DMS 273 (cell line): Measurements from ENCODE around the gene DHCR7.

ENCODE experiments used
- DNase-seq: peaks from one replicate; lab custom pipeline; 2025; ENCODE audit not compliant: unreplicated experiment; lab: John Stamatoyannopoulos, UW

The DHCR7 gene

GRCh38 chr11:71456831-71457230 lies 8.6 kb upstream of the DHCR7 start:
- no peak for DNase-seq

DNA sequence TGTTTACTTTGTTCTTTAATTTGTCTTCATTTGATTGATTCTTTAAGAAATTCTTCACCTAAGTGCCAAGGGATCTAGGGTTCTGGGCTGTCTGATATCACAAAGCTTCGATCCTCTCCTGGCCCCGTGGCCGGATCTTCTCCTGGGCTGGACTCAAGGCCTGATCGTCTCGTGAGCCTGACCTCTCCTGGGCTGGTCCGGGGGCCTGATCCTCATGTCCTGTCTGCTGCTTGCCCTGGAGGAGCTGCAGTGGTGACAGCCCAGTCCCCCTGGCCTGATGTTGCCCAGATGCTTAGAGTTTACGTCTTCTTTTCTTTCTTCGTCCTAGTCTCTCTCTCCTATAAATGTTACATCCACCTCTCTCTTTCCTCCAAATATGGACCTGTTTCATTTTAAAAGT lies 8.1 kb upstream of the DHCR7 start:
- no peak for DNase-seq

DNA sequence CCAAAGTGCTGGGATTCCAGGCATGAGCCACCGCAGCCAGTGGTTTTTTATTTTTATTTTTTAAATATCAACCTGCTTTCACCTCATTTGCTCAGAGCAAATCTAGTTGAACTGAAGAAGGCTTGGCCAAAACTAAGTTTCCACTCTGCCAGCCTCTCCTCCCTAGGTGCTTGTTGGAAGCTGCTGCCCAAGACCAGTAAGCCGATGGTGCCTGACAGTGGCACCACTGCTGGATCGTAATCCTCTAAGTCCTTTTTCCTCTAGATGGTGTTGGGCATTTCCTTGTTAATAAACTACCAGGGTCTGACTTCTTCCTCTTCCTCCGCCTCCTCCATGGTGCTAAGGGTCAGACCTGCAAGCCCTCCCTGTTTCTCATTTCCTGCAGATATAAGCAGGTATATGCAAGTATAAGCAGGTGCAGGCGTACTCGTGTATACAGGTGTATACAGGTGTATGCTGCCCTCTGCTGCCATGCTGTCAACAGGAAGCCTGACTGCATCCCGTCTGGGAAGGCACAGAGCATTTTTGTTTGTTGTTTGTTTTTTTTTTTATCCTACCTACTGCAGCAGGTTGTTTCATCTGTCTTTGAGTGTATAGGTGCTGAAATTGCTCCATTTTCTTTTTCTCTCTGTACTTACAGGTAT lies 6.4 kb upstream of the DHCR7 start:
- DNase-seq: no peak

GRCh38 chr11:71453918-71454304 lies 5.7 kb upstream of the DHCR7 start:
- no peak for DNase-seq

- peak; percentile 94 for DNase-seq
Measured at GRCh38 chr11:71453037-71453917, 5.1 kb upstream of the DHCR7 start, which contains the start of gene NADSYN1. Gene NADSYN1, plus strand, starts transcription at chr11:71453203. Its CDS starts 94 bp downstream, at chr11:71453297.

DNA sequence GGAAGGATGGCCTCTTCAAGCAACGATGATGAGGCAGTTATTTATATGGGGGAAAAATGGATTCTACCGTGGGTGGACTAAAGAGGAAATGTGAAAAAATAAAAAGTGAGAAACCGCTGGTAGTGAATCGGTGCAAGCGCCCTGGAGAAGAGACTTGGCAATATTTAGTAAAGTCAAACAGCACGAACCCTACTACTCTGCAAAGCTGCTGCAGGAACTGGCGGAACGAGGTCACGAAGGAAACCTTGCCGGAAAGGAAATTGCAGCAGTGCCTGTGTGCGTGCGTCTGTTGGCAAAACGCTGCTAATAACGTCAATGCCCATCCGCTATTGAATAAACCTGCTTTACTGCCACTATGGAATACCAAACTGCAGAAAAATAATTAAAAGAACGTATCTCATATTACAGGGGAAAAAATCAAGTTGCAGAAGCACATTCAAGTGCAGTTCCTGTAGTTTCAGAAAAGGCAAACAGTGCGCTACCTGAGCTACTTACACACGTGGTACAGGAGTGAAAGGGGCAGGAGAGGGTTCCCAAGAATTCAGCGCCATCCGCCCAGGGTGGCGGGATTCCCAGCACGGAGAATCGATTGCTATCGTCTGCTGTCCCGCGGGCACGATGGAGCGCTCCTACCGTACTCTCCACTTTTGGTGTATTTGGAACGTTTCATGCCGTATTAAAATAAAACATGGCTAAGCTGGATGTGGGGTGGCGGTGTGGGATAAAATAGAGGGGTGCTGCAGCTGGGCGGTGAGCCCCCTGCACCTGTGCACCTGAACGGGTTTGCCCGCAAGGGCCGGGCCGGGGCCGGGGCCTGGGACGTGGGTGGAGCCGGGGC lies 4.2 kb upstream of the DHCR7 start:
- peak; percentile 38 for DNase-seq

DNA sequence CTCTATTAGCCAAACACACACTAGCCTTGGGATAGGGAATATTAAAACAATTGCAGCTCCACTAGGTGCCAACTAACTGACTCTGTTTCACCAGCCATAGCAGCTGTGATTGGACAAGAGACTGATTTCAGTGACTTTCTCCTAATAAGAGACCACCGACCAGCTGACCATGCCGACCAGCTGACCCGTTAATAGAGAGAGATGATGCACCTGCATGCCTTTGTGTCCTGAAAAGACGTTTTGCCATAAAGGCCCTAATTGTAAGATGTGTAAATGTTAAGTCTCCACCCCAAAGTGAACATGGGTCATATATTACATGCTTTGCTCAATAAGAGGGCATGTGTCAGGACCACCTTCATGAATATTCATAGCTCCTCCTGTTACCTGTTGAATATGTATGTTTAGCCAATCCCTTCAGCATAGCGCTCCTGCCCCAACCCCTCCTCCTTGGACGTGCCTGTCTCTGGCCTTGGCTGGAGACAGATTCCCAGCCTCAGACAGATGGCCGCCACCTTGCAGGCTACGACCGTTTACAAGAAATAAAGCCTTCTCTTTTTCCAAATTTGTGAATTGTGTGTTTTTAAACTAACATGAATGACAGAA lies 3.5 kb upstream of the DHCR7 start:
- DNase-seq: peak; percentile 47

DNA sequence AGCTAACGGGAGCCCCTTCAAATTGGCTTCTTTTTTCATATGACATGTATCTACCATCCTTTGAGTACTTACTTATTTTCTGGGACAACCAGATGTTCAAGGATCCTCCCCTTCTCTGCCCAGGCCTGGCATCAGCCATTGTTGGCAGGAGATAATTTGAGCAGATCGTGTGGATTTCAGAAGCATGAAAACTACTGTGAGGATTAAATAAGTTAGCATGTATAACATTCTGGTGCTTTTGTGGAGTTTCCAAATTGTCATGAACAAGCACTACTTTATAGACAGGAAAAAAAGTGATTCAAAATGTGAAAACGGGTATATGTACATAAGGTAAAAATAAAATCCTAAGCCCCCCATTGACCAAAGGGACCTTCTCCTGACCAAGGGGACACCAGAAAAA lies 2.7 kb upstream of the DHCR7 start:
- DNase-seq: peak; percentile 3

DNA sequence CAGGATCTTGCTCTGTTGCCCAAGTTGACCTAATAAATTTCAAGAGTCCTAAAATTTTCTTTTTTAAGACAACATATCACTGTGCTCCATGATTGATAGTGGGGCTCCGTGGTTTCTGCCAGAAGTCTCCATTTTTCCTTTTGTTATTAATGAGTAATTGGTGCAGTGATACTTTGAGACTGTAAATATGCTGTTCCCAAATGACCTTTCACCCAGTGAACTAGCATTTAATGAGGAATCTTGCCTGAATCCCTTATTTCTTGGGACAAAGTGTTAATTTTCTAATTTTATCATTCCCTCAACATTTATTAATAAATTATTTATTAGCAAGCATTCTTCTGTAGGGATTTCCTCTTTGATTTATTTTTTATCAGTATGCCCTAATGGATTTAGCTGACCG lies 2.3 kb upstream of the DHCR7 start:
- no peak for DNase-seq

DNA sequence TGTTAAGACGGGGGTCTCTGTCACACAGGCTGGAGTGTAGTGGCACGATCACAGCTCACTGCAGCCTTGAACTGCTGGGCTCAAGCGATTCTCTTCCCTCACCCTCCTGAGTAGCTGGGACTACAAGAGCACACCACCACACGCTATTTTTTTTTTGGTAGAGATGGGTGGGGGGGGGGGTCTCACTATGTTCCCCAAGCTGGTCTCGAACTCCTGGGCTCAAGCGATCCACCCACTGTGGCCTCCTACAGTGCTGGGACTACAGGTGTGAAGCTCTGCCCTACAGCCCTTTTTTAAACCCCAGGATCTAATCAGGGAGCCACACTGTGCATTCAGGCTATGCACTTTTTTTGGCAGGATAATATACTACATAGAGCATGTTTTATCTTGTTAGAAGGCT lies 1.4 kb upstream of the DHCR7 start:
- no peak for DNase-seq

DNA sequence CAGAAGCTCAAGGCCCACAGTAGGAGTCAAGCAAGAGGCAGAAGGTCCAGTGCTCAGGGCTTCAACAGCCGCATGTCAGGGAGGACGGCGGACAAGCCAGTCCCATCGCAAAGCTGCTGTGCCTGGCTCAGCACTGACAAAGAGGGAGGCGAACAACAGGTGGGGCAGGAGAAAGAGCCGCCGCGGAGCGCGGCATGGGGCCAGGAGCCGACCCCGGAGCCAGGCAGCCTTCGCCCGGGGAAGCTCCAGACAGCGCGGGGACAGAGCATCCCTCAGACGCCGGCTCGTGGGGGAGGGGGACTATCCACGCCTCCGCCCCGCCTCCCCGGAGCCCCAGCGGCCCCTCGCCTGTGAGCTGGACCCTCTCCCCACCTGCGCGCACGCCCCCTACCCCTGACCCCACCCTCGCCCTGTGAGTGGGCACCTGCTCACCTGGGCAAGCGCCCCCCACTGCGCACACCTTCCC lies 369 bp downstream of the DHCR7 start:
- peak; percentile 29 for DNase-seq

DNA sequence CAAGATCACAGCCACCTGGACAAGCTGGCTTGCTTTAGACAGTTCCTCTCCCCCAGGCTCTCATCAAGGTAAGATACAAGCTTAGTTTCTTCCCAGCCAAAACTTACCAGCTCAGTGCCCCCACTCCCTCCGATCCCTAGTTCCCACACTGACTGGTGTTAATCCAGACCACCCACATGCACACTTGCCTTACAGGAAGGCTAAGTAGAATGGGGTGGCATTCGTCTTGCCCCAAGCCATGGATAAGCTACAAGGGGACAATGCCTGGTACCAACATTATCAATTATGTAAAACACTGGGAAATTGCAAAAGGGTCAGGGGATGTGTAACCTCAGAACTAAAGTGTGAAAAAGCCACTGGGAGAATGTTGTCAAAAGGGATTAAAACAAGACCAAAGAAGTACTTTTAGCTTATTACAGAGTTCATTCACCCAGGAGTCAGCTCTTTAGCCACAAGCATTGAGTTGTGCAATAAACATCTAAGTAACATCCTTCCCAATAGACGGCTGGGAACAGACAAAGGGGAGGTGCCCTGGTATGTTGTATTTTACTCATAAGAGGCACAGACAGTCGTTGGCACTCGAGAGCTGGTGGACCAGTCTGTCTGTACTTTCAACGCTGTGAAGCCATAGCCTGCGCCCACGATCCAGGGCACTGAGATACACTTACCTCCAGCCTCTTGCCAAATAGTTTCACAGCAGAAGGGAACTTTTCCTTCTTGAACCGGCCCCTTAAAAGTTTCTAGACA lies 1.1 kb downstream of the DHCR7 start:
- peak; percentile 18 for DNase-seq

- DNase-seq: no peak
Measured at GRCh38 chr11:71446150-71446549, 2.0 kb downstream of the DHCR7 start.

- DNase-seq: no peak
Measured at GRCh38 chr11:71444811-71445210, 3.4 kb downstream of the DHCR7 start.

GRCh38 chr11:71443736-71444445 lies 4.3 kb downstream of the DHCR7 start:
- no peak for DNase-seq

DNA sequence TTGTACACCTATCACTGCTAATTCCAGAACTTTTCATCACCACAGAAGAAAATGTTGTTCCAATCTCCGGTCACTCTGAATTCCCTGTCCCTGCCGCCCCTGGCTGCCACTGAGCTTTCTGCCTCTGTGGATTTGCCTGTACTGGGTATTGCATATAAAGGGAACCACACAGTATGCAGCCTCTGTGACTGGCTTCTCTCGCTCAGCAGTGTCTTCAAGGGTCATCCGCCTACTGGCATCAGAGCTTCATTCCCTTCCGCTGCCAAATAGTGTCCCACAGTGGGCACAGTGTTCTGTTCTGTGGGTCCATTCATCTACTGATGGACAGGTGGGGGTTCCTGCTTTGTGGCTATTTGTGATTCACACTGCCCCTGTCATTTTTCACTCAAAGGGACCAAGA lies 5.3 kb downstream of the DHCR7 start:
- no peak for DNase-seq

DNA sequence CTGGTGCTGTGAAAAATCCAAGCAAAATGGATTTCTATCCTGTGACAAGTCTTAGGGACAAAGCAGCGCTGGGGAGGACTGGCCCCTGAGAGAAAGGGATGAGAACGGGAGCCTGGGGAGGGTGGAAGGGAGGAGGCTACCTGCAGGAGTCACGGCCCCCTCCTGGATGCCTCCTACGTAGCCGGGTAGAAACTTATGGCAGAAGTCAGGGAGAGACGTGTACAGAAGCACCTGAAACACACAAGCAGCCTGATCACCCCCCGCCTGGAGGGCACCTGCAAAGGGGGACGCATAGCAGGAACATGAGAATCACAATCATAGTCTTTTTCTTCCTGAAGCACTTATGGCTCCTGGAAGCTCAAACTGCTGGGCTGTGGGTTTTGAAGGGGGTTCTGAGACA lies 6.1 kb downstream of the DHCR7 start:
- no peak for DNase-seq

GRCh38 chr11:71441251-71441650 lies 6.9 kb downstream of the DHCR7 start:
- no peak for DNase-seq

DNA sequence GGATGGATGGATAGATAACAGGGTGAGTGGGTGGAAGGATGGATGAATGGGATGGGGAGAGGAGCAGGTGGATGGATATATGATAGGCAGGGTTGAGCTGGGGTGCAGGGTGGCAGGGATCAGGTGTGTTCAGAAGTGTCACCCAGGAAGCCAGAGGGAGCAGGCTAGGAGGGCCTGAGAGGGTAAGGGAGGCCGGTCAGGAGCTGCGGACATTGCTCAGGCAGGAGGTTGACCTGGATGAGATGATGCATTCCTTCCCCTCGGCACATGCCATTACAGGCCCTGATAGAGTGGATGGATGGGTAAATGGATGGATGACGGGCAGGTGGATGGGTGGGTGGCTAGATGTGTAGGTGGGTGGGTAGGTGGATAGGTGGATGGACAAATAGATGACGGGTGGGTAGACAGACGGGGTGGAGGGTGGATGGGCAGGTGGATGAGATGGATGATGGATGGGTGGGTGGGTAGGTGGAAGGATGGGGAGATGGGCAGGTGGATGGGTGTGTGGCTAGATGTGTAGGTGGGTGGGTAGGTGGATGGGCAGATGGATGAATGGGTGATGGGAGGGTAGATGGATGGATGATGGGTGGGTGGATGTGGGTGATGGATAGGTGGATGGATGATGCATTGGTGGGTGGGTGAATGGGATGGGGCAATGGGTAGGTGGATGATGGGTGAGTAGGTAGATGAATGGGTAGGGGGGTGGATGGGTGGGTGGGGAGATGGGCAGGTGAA lies 8.0 kb downstream of the DHCR7 start:
- DNase-seq: no peak
